Activated CD4-positive, alpha-beta T cell treated with anti-CD3 and anti-CD28 coated beads for 36 hours (primary cell): ENCODE results near the gene BSCL2. TPM values are rescaled to one million over a fixed set of nuclear protein-coding genes. Genes with fewer than 3 reads are reported as not detected.
"Not testable (repeated sequence)": the region's sequence is repeated elsewhere in the genome, so short reads cannot be mapped to it uniquely, and the experiment has no call there.

ENCODE experiments used
- ATAC-seq: fragments of 200-7000 bp; cut with Tn5 transposase; one replicate; pipeline ENCODE4 v1.10.0; 2021; ENCODE audit warnings: mild to moderate bottlenecking, moderate library complexity
- CTCF ChIA-PET: fragments of 350-600 bp; sonication (Branson Sonifier 250); formaldehyde crosslinking; loops from one replicate; lab custom pipeline; 2021; ENCODE audit warnings: antibody characterized with exemption; lab: Charles Lee
- POLR2A ChIA-PET: fragments of 350-600 bp; sonication (Branson Sonifier 250); formaldehyde crosslinking; loops from one replicate; lab custom pipeline; 2021; ENCODE audit warnings: antibody characterized with exemption, inconsistent platforms; lab: Charles Lee
- DNase-seq: peaks from one replicate; pipeline ENCODE4 v3.0.0-alpha.2; 2020
- H3K27ac Mint-ChIP-seq: one replicate; pipeline ENCODE4 v1.8.0; 2021; ENCODE audit warnings: mixed read lengths
- H3K27me3 Mint-ChIP-seq: one replicate; pipeline ENCODE4 v1.8.0; 2021; ENCODE audit warnings: mixed read lengths
- H3K36me3 Mint-ChIP-seq: one replicate; pipeline ENCODE4 v1.8.0; 2021; ENCODE audit warnings: low read depth, mixed read lengths
- H3K4me1 Mint-ChIP-seq: one replicate; pipeline ENCODE4 v1.8.0; 2021; ENCODE audit warnings: mixed read lengths
- H3K4me3 Mint-ChIP-seq: one replicate; pipeline ENCODE4 v1.8.0; 2021; ENCODE audit warnings: mild to moderate bottlenecking, moderate library complexity, mixed read lengths
- H3K9me3 Mint-ChIP-seq: one replicate; pipeline ENCODE4 v1.8.0; 2021; ENCODE audit warnings: low read depth, mixed read lengths
- intact Hi-C, 2 experiments: fragments of 100-400 bp; cut with DNase I in 1 of 2; cut with micrococcal nuclease in 1 of 2; formaldehyde crosslinking; loops; one replicate each; pipeline versions ENCODE4 v1.14.2 to v1.15.1; 2022 to 2024; cut with DNase I, micrococcal nuclease
- total RNA-seq, 2 experiments: library from RNA; stranded (reverse); gene quantifications; one replicate each; pipeline ENCODE4 v1.2.3, GENCODE V29; 2021

BSCL2 gene
- total RNA-seq: 10 to 100 TPM; 16.7 to 28.0 TPM

DNA sequence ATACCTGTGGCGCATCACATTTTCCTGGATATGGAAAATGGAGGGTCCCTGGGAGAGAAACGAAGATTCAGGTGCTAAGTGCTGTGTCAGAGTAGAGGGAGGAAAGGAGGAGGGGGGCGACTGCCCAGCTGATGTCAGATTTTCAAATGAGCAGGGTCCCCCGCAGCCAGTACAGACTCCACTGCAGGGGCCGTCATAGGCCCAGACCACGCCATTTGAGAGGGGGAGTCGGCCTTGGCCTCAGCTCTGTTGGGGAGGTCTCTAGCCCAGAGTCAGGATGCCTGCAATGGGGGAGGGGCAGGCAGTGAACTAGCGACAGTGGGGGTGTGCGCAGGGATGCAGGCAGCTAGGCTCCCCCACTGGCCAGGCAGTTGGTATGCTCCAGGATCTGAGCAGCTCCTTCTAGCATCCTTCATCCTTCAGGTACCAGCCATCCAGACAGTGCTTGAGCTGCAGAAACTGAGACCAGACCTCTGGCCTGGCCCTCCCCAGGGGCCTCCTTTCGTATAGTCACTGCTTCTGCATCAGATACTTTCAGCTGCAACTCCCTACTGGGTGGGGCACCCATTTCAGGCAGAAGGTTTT lies at the start of gene BSCL2, which contains the start of gene GNG3:
Gene BSCL2, minus strand, starts transcription at position 148 of the 585 bp plus-strand sequence. CDS start 229 bp downstream, outside the sequence.
Gene GNG3, plus strand, starts transcription at position 400 of the 585 bp plus-strand sequence. CDS start 620 bp downstream, outside the sequence.
- ATAC-seq (no peak), DNase-seq (peak; percentile 33)
- Mint-ChIP-seq H3K4me1 (peaks cover 48% of the 10 kb centered on the region), H3K27me3 (no peaks in the 10 kb centered on the region), H3K4me3 (peak within 1 kb of the TSS; percentile 86), H3K36me3 (peaks cover 38% of the 10 kb centered on the region), H3K9me3 (no peaks in the 10 kb centered on the region), H3K27ac (peak within 1 kb of the TSS; percentile 97)
- CTCF ChIA-PET: interaction anchor here (0.6 to 1.6 kb wide), 6 partner anchors 20 to 135 kb away, joined by 3 to 8 read pairs (median 3); partner anchors contain the start of genes C11orf98, CSKMT and HNRNPUL2
- intact Hi-C loops: loop anchor here (2.0 to 5.0 kb wide), 3 partner anchors 35 to 115 kb away; partner anchors contain the start of genes EML3 (in 1 of the 2), LBHD1 (in 1 of the 2), ROM1 (in 1 of the 2) and TUT1 (in 1 of the 2)
- POLR2A ChIA-PET: interaction anchor here (0.6 to 3.2 kb wide), 8 partner anchors 27 to 148 kb away, joined by 4 to 16 read pairs (median 4); partner anchors contain the start of genes B3GAT3, C11orf98, CSKMT and LBHD1

GRCh38 chr11:62755086-62755615 lies 47.9 kb upstream of the BSCL2 start:
- intact Hi-C loops: loop anchor here in 1 of 2 experiments (2.0 kb wide), 1 partner anchor 102 kb away; the partner anchor contains the start of gene INTS5
- Mint-ChIP-seq H3K36me3 (peaks cover 4% of the 10 kb centered on the region), H3K27me3 (no peaks in the 10 kb centered on the region), H3K27ac (no peak overlapping the region), H3K9me3 (no peaks in the 10 kb centered on the region), H3K4me1 (peaks cover 19% of the 10 kb centered on the region), H3K4me3 (peak overlapping the region; percentile 96)
- ChIA-PET CTCF (interaction anchor here (0.7 to 2.5 kb wide), 6 partner anchors 14 to 163 kb away, joined by 3 to 29 read pairs (median 3); partner anchors contain the start of gene TMEM179B), POLR2A (interaction anchor here (2.1 to 2.4 kb wide), 3 partner anchors 31 to 101 kb away, joined by 11 to 69 read pairs (median 17); no protein-coding TSS in a partner anchor)
- ATAC-seq (no peak), DNase-seq (no peak)

GRCh38 chr11:62753736-62754603 lies 46.7 kb upstream of the BSCL2 start, which contains the start of gene ZBTB3:
ZBTB3 (minus strand) TSS chr11:62754160; CDS start chr11:62753664, 496 bp downstream.
- Mint-ChIP-seq H3K9me3 (no peaks in the 10 kb centered on the region), H3K27ac (peak within 1 kb of the TSS; percentile 97), H3K4me3 (peak within 1 kb of the TSS; percentile 96), H3K36me3 (peaks cover 7% of the 10 kb centered on the region), H3K4me1 (peaks cover 26% of the 10 kb centered on the region), H3K27me3 (no peaks in the 10 kb centered on the region)
- DNase-seq: peak; percentile 98
- CTCF ChIA-PET: interaction anchor here (0.6 to 2.5 kb wide), 30 partner anchors 8 to 360 kb away, joined by 3 to 29 read pairs (median 3); partner anchors contain the start of genes C11orf98, CSKMT, HNRNPUL2 and POLR2G
- peak; percentile 98 for ATAC-seq
- intact Hi-C loops: loop anchor here (1.0 to 5.0 kb wide), 13 partner anchors 7 to 127 kb away; partner anchors contain the start of genes TAF6L (in 2 of the 2), TMEM179B (in 2 of the 2), HNRNPUL2 (in 1 of the 2) and INTS5 (in 1 of the 2)
- POLR2A ChIA-PET: interaction anchor here (0.5 to 2.9 kb wide), 36 partner anchors 8 to 1431 kb away, joined by 3 to 69 read pairs (median 5); partner anchors contain the start of genes C11orf98, CSKMT, EEF1G and GANAB

DNA sequence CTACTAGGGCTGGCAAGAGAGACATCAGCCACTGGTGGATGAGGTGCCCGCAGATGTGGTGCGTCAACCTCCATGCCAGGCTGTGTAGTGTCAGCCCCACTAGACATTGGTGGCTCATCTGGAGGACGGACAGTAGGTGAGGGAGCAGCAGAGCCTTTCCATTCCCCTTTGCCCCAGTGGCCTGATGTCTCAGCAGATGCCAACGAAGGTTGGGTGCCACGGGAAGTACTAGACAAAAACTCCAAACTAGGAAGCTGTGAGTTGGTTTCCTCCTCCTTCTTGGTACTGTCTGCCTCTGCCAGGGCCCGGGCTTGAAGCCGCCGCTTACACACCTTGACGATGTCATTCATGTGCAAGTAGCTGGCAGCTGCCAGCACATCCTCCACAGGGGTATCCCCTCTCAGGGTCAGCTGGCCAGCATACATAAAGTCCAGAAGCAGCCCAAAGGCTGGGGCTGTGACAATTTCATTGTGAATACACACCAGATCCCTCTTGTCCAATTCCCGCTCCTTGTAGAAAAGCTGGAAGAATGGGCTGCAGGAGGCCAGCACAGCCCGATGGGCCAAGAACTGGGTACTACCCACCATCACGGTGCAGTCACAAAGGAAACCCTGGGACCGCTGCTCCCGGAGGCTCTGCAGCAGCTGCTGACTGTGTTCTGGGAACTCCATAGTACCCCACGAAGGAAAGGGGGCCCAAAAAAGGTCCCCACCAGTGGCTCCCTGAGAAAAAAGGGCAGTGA lies 45.9 kb upstream of the BSCL2 start:
- peaks cover 8% of the 10 kb centered on the region for H3K36me3 Mint-ChIP-seq
- H3K4me1 Mint-ChIP-seq: peaks cover 29% of the 10 kb centered on the region
- DNase-seq (no peak), ATAC-seq (no peak)
- peak overlapping the region; percentile 97 for H3K27ac Mint-ChIP-seq
- H3K27me3 Mint-ChIP-seq: no peaks in the 10 kb centered on the region
- intact Hi-C loops: loop anchor here (1.0 to 5.0 kb wide), 2 partner anchors 8 to 34 kb away; partner anchors contain the start of genes POLR2G (in 1 of the 2) and TMEM179B (in 1 of the 2)
- CTCF ChIA-PET: interaction anchor here (0.6 to 2.5 kb wide), 19 partner anchors 8 to 359 kb away, joined by 3 to 29 read pairs (median 3); partner anchors contain the start of genes C11orf98, CSKMT, HNRNPUL2 and POLR2G
- peak overlapping the region; percentile 96 for H3K4me3 Mint-ChIP-seq
- H3K9me3 Mint-ChIP-seq: no peaks in the 10 kb centered on the region
- POLR2A ChIA-PET: interaction anchor here (0.6 to 2.9 kb wide), 34 partner anchors 8 to 1432 kb away, joined by 3 to 69 read pairs (median 5); partner anchors contain the start of genes C11orf98, CSKMT, EEF1G and GANAB

- no peaks in the 10 kb centered on the region for H3K9me3 Mint-ChIP-seq
- CTCF ChIA-PET: interaction anchor here (1.1 kb wide), 2 partner anchors 25 to 32 kb away, joined by 3 read pairs; partner anchors contain the start of gene HNRNPUL2
- H3K4me1 Mint-ChIP-seq: peaks cover 29% of the 10 kb centered on the region
- intact Hi-C loops: loop anchor here in 1 of 2 experiments (5.0 kb wide), 1 partner anchor 35 kb away; the partner anchor contains the start of gene TMEM179B
- peak overlapping the region; percentile 21 for H3K4me3 Mint-ChIP-seq
- no peak overlapping the region for H3K27ac Mint-ChIP-seq
- ATAC-seq (no peak), DNase-seq (no peak)
- no peaks in the 10 kb centered on the region for H3K27me3 Mint-ChIP-seq
- H3K36me3 Mint-ChIP-seq: peaks cover 8% of the 10 kb centered on the region
- POLR2A ChIA-PET: interaction anchor here (0.6 to 2.9 kb wide), 6 partner anchors 9 to 89 kb away, joined by 3 to 32 read pairs (median 7); partner anchors contain the start of genes C11orf98, CSKMT, HNRNPUL2 and POLR2G
Observed at GRCh38 chr11:62752177-62752785, 45.1 kb upstream of the BSCL2 start.

GRCh38 chr11:62749931-62750330 lies 42.7 kb upstream of the BSCL2 start:
- POLR2A ChIA-PET, H3K4me3 Mint-ChIP-seq, H3K36me3 Mint-ChIP-seq, DNase-seq, H3K9me3 Mint-ChIP-seq, H3K27me3 Mint-ChIP-seq, ATAC-seq: not testable (repeated sequence)
- H3K27ac Mint-ChIP-seq: peak overlapping the region; percentile 25
- H3K4me1 Mint-ChIP-seq: peaks cover 29% of the 10 kb centered on the region
- intact Hi-C loops: loop anchor here in 1 of 2 experiments (5.0 kb wide), 1 partner anchor 37 kb away; the partner anchor contains the start of gene TMEM179B
- CTCF ChIA-PET: interaction anchor here (0.6 to 1.5 kb wide), 2 partner anchors 12 to 134 kb away, joined by 4 read pairs; partner anchors contain the start of gene POLR2G

DNA sequence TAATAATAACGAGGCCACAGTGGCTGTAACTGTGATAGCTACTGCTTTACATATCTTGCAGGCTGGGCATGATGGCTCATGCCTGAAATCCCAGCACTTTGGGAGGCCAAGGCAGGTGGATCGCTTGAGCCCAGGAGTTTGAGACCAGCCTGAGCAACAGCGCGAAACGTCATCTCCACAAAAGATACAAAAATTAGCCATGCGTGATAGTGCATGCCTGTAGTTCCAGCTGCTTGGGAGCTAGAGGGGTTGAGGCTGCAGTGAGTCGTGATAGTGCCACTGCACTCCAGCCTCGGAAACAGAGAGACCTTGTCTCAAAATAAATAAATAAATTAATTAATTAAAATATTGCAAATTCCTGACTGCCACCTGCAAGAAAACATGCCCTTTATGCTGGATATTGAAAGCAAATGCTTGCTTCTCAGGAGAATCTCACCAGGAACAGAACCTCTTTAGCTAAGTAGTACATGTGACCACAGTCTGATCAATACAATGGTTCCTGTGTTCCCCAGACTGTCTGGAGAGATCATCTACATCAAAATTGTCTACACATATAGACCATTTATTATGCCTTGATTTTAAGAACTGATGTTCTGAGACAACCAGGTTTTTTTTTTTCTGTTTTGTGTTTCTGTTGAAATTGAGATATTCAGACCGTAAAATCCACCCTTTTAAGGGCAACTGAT lies 40.4 kb upstream of the BSCL2 start:
- ATAC-seq: no peak
- no peak for DNase-seq
- no peak overlapping the region for H3K4me3 Mint-ChIP-seq
- no peaks in the 10 kb centered on the region for H3K27me3 Mint-ChIP-seq
- intact Hi-C loops: no loop called here
- no peaks in the 10 kb centered on the region for H3K9me3 Mint-ChIP-seq
- no peak overlapping the region for H3K27ac Mint-ChIP-seq
- peaks cover 6% of the 10 kb centered on the region for H3K36me3 Mint-ChIP-seq
- CTCF ChIA-PET: interaction anchor here (0.8 to 2.1 kb wide), 3 partner anchors 144 to 323 kb away, joined by 3 to 5 read pairs (median 4); no protein-coding TSS in a partner anchor
- peaks cover 17% of the 10 kb centered on the region for H3K4me1 Mint-ChIP-seq
- POLR2A ChIA-PET: interaction anchor here (0.5 to 0.7 kb wide), 2 partner anchors 15 to 133 kb away, joined by 3 read pairs; partner anchors contain the start of gene SLC3A2

DNA sequence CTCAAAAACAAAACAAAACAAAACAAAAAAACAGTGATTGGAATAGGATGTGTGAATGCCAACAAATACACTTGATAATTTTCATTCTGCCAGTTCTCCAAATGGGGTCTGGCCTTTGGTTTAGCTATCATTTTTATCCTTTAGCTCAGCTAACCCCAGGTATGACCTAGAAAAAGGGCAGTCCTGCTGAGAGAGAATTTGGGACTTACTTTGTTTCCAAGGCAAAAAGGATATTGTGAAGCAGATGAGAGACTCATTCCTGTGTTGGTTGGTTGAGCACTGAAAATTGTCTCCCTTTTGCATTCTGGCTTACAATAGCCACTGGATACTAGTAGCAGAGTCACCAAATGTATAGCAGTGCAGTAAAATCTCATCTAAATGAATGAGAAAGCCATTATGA lies 30.0 kb upstream of the BSCL2 start:
- intact Hi-C loops: no loop called here
- no peaks in the 10 kb centered on the region for H3K9me3 Mint-ChIP-seq
- ChIA-PET CTCF (interaction anchor here (0.6 to 1.5 kb wide), 2 partner anchors 10 to 30 kb away, joined by 3 read pairs; partner anchors contain the start of genes GNG3, HNRNPUL2 and TTC9C), POLR2A (interaction anchor here (0.7 to 1.0 kb wide), 2 partner anchors 16 to 94 kb away, joined by 3 read pairs; partner anchors contain the start of gene ZBTB3)
- no peak overlapping the region for H3K27ac Mint-ChIP-seq
- ATAC-seq (no peak), DNase-seq (no peak)
- no peaks in the 10 kb centered on the region for H3K27me3 Mint-ChIP-seq
- H3K4me3 Mint-ChIP-seq: no peak overlapping the region
- peaks cover 19% of the 10 kb centered on the region for H3K36me3 Mint-ChIP-seq
- peaks cover 7% of the 10 kb centered on the region for H3K4me1 Mint-ChIP-seq
